GM19372 (cell line): ENCODE results near the gene CAT.

Source experiments
- ATAC-seq: cut with Tn5 transposase; IDR thresholded peaks from one replicate; pipeline ENCODE4 v1.9.1; 2021; ENCODE audit warnings: mild to moderate bottlenecking, low read depth, moderate library complexity; ENCODE audit not compliant: unreplicated experiment

CAT gene

GRCh38 chr11:34457607-34458006 lies 18.9 kb downstream of the CAT start:
- no peak for ATAC-seq

- no peak for ATAC-seq
Observed at GRCh38 chr11:34458525-34458924, 19.8 kb downstream of the CAT start.

- ATAC-seq = no peak
Observed at GRCh38 chr11:34459507-34460162, 20.9 kb downstream of the CAT start.

- no peak for ATAC-seq
Observed at GRCh38 chr11:34460278-34460677, 21.5 kb downstream of the CAT start.

GRCh38 chr11:34461215-34461614 lies 22.5 kb downstream of the CAT start:
- ATAC-seq = no peak

GRCh38 chr11:34464591-34465051 lies 25.9 kb downstream of the CAT start:
- no peak for ATAC-seq

- ATAC-seq = no peak
Observed at GRCh38 chr11:34466802-34467488, 28.2 kb downstream of the CAT start.

GRCh38 chr11:34468209-34468841 lies 29.6 kb downstream of the CAT start:
- ATAC-seq = no peak

- no peak for ATAC-seq
Observed at GRCh38 chr11:34473603-34474169, 35.0 kb downstream of the CAT start.

- no peak for ATAC-seq
Observed at GRCh38 chr11:34475656-34476055, 36.9 kb downstream of the CAT start.

GRCh38 chr11:34476849-34477248 lies 38.1 kb downstream of the CAT start:
- no peak for ATAC-seq

- no peak for ATAC-seq
Observed at GRCh38 chr11:34478845-34479663, 40.3 kb downstream of the CAT start.

GRCh38 chr11:34480314-34480713 lies 41.6 kb downstream of the CAT start:
- ATAC-seq = no peak

- ATAC-seq = no peak
Observed at GRCh38 chr11:34481307-34481706, 42.6 kb downstream of the CAT start.

GRCh38 chr11:34483106-34483874 lies 44.6 kb downstream of the CAT start:
- ATAC-seq = no peak

GRCh38 chr11:34487430-34487829 lies 48.7 kb downstream of the CAT start:
- ATAC-seq = no peak

- ATAC-seq = no peak
Observed at GRCh38 chr11:34488855-34489557, 50.3 kb downstream of the CAT start.

- ATAC-seq = no peak
Observed at GRCh38 chr11:34490304-34490703, 51.6 kb downstream of the CAT start.

GRCh38 chr11:34492806-34493414 lies 54.2 kb downstream of the CAT start:
- no peak for ATAC-seq
